Measurements from ENCODE around the gene C19orf38. TPM values are rescaled to one million over a fixed set of nuclear protein-coding genes. Genes with fewer than 3 reads are reported as not detected.
"Not testable (repeated sequence)": the region's sequence is repeated elsewhere in the genome, so short reads cannot be mapped to it uniquely, and the experiment has no call there.

C19orf38 gene
- total RNA-seq, 1 donor from 2014 or later, result not detected

GRCh38 chr19:10836479-10837330, 11.5 kb upstream of the C19orf38 start:
- Histone ChIP-seq H3K27me3 (no peaks in the 10 kb centered on the region), H3K4me1 (peaks cover 0 to 7% of the 10 kb centered on the region in 2 donors), H3K27ac (peak overlapping the region; percentile 96 to 99), H3K4me3 (peak overlapping the region; percentile 71 to 86), H3K9me3 (no peaks in the 10 kb centered on the region), H3K36me3 (peaks cover 8 to 18% of the 10 kb centered on the region in 2 donors)
- intact Hi-C loops (cut with DNase I), result loop anchor here (1.0 kb wide), 2 partner anchors 28 to 35 kb away; partner anchors contain the start of gene CARM1
- peak in 1 of 2 donors; percentile 90 for DNase-seq (ENCODE audit: low spot score in 2 of 2)
- no peak for TF ChIP-seq CTCF (IDR thresholded peaks at IDR 0.05)

- H3K27me3 ChIP-seq; H3K4me3 ChIP-seq; DNase-seq (ENCODE audit: low spot score in 2 of 2); H3K36me3 ChIP-seq; H3K9me3 ChIP-seq; H3K4me1 ChIP-seq; H3K27ac ChIP-seq; intact Hi-C loops (cut with DNase I): not testable (repeated sequence)
Measured at GRCh38 chr19:10837649-10838048, 10.6 kb upstream of the C19orf38 start.

- Histone ChIP-seq H3K27ac (no peak overlapping the region), H3K27me3 (no peaks in the 10 kb centered on the region), H3K4me1 (peaks cover 0 to 7% of the 10 kb centered on the region in 2 donors), H3K9me3 (no peaks in the 10 kb centered on the region), H3K4me3 (no peak overlapping the region), H3K36me3 (peaks cover 0 to 3% of the 10 kb centered on the region in 2 donors)
- no peak for DNase-seq (ENCODE audit: low spot score in 2 of 2)
- no peak for TF ChIP-seq CTCF (IDR thresholded peaks at IDR 0.05)
- intact Hi-C loops (cut with DNase I), result no loop called here
Measured at GRCh38 chr19:10838377-10838776, 9.8 kb upstream of the C19orf38 start.

- TF ChIP-seq CTCF (IDR thresholded peaks at IDR 0.05), result no peak
- intact Hi-C loops (cut with DNase I), result no loop called here
Measured at GRCh38 chr19:10839114-10840050, 8.8 kb upstream of the C19orf38 start.

GRCh38 chr19:10842788-10843187, 5.4 kb upstream of the C19orf38 start:
- no peaks in the 10 kb centered on the region for H3K4me1 ChIP-seq
- H3K36me3 ChIP-seq, result no peaks in the 10 kb centered on the region
- no peaks in the 10 kb centered on the region for H3K27me3 ChIP-seq
- intact Hi-C loops (cut with DNase I), result no loop called here
- no peak for DNase-seq (ENCODE audit: low spot score in 2 of 2)
- H3K9me3 ChIP-seq, result no peaks in the 10 kb centered on the region
- TF ChIP-seq CTCF (IDR thresholded peaks at IDR 0.05), result no peak
- no peak overlapping the region for H3K27ac ChIP-seq
- no peak overlapping the region for H3K4me3 ChIP-seq

More at GRCh38 chr19:10839114-10840050, 8.8 kb upstream of the C19orf38 start:
- no peak for DNase-seq (ENCODE audit: low spot score in 2 of 2)
- Histone ChIP-seq H3K9me3 (no peaks in the 10 kb centered on the region), H3K4me1 (peaks cover 0 to 7% of the 10 kb centered on the region in 2 donors), H3K27me3 (no peaks in the 10 kb centered on the region), H3K36me3 (no peaks in the 10 kb centered on the region), H3K27ac (no peak overlapping the region), H3K4me3 (no peak overlapping the region)
